VCaP (cell line): ENCODE measurements around the gene CMIP.

Experiments
- H3K27ac ChIP-seq: fragments of 450-650 bp; 2 replicates; pipeline ENCODE4 v1.5.1; 2017
- TF ChIP-seq, protein P1 (sequence below): fragments of 450-650 bp; conservative IDR thresholded peaks from 2 replicates; pipeline ENCODE4 v1.5.1; 2017; ENCODE audit warnings: mild to moderate bottlenecking, moderate library complexity

The CMIP gene

DNA sequence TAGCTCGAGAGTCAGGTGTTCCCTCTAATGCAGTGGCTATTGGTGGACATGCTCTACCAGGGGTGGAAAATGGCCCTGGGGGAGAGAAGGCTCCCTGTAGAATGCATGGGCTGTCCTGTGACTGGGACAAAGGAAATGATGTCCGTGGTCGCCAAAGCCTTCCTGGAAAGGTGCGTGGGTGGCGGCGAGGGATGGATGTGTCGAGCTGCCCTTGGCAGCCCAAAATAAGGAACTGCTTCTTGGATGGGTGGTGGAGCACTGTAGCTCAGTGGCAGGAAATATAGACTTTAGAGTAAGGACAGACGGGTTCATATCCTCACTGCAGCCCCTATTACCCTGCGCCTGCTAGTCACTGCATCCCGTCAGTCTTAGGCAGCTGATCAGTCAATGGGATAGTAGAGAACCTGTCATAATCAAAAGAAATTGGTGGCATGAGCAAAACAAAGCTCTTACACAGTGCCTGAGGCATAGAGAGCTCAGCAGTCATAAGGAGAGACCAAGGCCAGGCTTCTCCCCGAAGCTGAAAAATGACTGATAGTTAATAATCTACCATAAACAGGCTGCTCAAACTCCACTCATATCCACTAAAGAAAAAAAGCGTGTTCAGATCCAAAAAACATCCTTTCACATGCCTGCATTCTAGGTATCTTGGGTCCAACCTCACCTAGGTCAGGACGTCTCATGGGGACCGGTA lies 211.0 kb downstream of the CMIP start:
- H3K27ac ChIP-seq = no peak overlapping the region
- TF ChIP-seq, protein P1, sequence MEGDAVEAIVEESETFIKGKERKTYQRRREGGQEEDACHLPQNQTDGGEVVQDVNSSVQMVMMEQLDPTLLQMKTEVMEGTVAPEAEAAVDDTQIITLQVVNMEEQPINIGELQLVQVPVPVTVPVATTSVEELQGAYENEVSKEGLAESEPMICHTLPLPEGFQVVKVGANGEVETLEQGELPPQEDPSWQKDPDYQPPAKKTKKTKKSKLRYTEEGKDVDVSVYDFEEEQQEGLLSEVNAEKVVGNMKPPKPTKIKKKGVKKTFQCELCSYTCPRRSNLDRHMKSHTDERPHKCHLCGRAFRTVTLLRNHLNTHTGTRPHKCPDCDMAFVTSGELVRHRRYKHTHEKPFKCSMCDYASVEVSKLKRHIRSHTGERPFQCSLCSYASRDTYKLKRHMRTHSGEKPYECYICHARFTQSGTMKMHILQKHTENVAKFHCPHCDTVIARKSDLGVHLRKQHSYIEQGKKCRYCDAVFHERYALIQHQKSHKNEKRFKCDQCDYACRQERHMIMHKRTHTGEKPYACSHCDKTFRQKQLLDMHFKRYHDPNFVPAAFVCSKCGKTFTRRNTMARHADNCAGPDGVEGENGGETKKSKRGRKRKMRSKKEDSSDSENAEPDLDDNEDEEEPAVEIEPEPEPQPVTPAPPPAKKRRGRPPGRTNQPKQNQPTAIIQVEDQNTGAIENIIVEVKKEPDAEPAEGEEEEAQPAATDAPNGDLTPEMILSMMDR = no peak

- no peak overlapping the region for H3K27ac ChIP-seq
- TF ChIP-seq, protein P1 = no peak
Observed at GRCh38 chr16:81657224-81657623, 212.6 kb downstream of the CMIP start.

GRCh38 chr16:81657781-81658180 lies 213.2 kb downstream of the CMIP start:
- TF ChIP-seq, protein P1 = no peak
- H3K27ac ChIP-seq = no peak overlapping the region

GRCh38 chr16:81658373-81658772 lies 213.8 kb downstream of the CMIP start:
- no peak overlapping the region for H3K27ac ChIP-seq
- TF ChIP-seq, protein P1 = no peak

DNA sequence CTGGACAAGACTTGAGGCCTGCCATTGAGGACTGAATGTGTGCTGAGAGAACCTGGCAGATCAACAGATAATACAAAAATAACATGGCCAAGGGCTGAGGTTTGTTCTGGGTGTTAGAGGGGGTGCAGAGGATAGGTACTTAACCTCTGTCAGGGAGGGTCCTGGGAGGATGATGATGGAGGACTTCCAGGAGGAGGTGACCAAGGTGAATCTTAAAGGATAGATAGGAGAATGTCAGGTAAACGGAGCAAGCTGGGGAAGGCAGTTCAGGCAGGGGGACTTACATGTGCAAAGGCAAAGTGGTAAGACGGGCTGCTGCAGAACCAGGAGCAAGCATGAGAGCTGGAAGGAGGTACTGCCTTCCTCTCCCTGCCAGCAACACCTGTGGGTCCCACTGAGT lies 214.6 kb downstream of the CMIP start:
- no peak overlapping the region for H3K27ac ChIP-seq
- TF ChIP-seq, protein P1 = no peak

DNA sequence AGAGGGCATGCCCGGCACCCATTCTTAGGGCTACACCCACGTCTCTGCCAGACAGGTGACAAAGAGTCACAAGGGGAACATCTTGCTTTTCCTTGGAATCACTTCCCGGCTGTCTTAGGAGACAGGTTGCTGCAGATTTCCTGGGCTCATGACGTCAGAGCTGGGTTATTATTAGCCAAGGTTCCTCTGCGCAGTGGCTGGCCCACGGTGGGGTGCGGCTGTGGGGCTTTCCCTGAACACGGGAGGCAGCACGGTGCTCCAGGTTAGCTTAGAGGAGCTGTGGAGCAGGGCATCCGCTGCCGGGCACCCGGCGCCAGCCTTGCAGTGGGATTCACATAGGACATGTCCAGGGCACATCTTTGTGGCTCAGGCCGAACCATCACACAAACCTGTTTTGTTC lies 216.5 kb downstream of the CMIP start:
- TF ChIP-seq, protein P1 = no peak
- no peak overlapping the region for H3K27ac ChIP-seq

GRCh38 chr16:81664153-81664552 lies 219.5 kb downstream of the CMIP start:
- TF ChIP-seq, protein P1 = no peak
- no peak overlapping the region for H3K27ac ChIP-seq
